HCT116 (cell line): ENCODE data around the gene LACTB. TPM values are rescaled to one million over a fixed set of nuclear protein-coding genes. Genes with fewer than 3 reads are reported as not detected.

ENCODE experiments used
- ATAC-seq: fragments of 200-7000 bp; cut with Tn5 transposase; 2 replicates; pipeline ENCODE4 v1.9.1; 2020; ENCODE audit warnings: mild to moderate bottlenecking, moderate library complexity
- BruUV-seq: library from RNA; stranded (reverse); fragments of 400-500 nt; replicated peaks from 2 replicates; lab custom pipeline; 2021; lab: Mats Ljungman, UMichigan
- CTCF ChIA-PET: fragments of 300-600 bp; sonication (Branson Sonifier 250); formaldehyde crosslinking; loops from one replicate; lab custom pipeline; 2021; ENCODE audit warnings: antibody characterized with exemption; lab: Charles Lee
- POLR2A ChIA-PET: fragments of 300-600, 350-600 bp; sonication (Branson Sonifier 250); formaldehyde crosslinking; loops from one replicate; lab custom pipeline; 2021; ENCODE audit warnings: antibody characterized with exemption; lab: Charles Lee
- RAD21 ChIA-PET, 2 experiments: fragments of 300-600 bp; sonication (Branson Sonifier 250); formaldehyde crosslinking; loops; one replicate each; lab custom pipeline; 2023; ENCODE audit warnings: low total read pairs in 2 of 2; ENCODE audit not compliant: uncharacterized antibody in 2 of 2, unreplicated experiment in 2 of 2, low non-redundant PET in 1 of 2; lab: Charles Lee
- DNase-seq: peaks from one replicate; pipeline ENCODE4 v3.0.0-alpha.2; 2010; ENCODE audit warnings: low read depth, low spot score
- H2AFZ ChIP-seq: fragments of 200-600 bp; shearing (Covaris generic), sonication (generic); 2 replicates; pipeline ENCODE4 v1.6.1; 2017; ENCODE audit warnings: low read depth, mixed run types, mixed read lengths, antibody characterized with exemption, low read length; ENCODE audit not compliant: poor library complexity, severe bottlenecking
- H3K27ac ChIP-seq: 2 replicates; pipeline ENCODE4 v1.5.1; 2012; ENCODE audit warnings: low read depth, low read length
- H3K27me3 ChIP-seq: fragments of 200-600 bp; sonication (generic); 2 replicates; pipeline ENCODE4 v1.6.1; 2016; ENCODE audit warnings: mixed run types, low read length, mixed read lengths; ENCODE audit not compliant: insufficient read depth
- H3K36me3 ChIP-seq, 2 experiments: fragments of 200-500 bp in 1 of 2; fragments of 200-600 bp in 1 of 2; sonication (Bioruptor generic) in 1 of 2; sonication (generic) in 1 of 2; 2 replicates each; pipeline versions ENCODE4 v1.5.1 to v1.6.1; 2014 to 2016; ENCODE audit warnings: low read length in 2 of 2, inconsistent platforms in 1 of 2, mixed read lengths in 1 of 2, mixed run types in 1 of 2; ENCODE audit not compliant: insufficient read depth in 2 of 2, control insufficient read depth in 1 of 2
- H3K4me1 ChIP-seq, 2 experiments: fragments of 200-600 bp in 1 of 2; sonication (generic) in 1 of 2; 2 replicates each; pipeline versions ENCODE4 v1.5.1 to v1.6.1; 2012 to 2017; ENCODE audit warnings: low read length in 2 of 2, inconsistent platforms in 1 of 2, mild to moderate bottlenecking in 1 of 2, mixed read lengths in 1 of 2, mixed run types in 1 of 2, moderate library complexity in 1 of 2; ENCODE audit not compliant: insufficient read depth in 2 of 2, control insufficient read depth in 1 of 2
- H3K4me2 ChIP-seq: fragments of 200-600 bp; sonication (generic); 2 replicates; pipeline ENCODE4 v1.6.1; 2017; ENCODE audit warnings: mixed run types, low read length, mixed read lengths
- H3K4me3 ChIP-seq, 2 experiments: fragments of 200-600 bp in 1 of 2; sonication (generic) in 1 of 2; replicated peaks in 1 of 2; 2 replicates each; pipeline ENCODE4 v1.5.1; 2011 to 2016; ENCODE audit warnings: low read length in 2 of 2, control low read depth in 1 of 2, low read depth in 1 of 2, mild to moderate bottlenecking in 1 of 2, mixed read lengths in 1 of 2, mixed run types in 1 of 2
- H3K79me2 ChIP-seq: fragments of 200-600 bp; sonication (generic); 2 replicates; pipeline ENCODE4 v1.6.1; 2017; ENCODE audit warnings: mild to moderate bottlenecking, mixed run types, low read length, moderate library complexity, mixed read lengths; ENCODE audit not compliant: insufficient read depth
- H3K9ac ChIP-seq: fragments of 200-600 bp; sonication (generic); 2 replicates; pipeline ENCODE4 v1.6.1; 2016; ENCODE audit warnings: low read length, mixed read lengths
- H3K9me2 ChIP-seq: fragments of 200-600 bp; sonication (generic), shearing (Covaris generic); 2 replicates; pipeline ENCODE4 v1.6.1; 2017; ENCODE audit warnings: mixed run types, mild to moderate bottlenecking, moderate library complexity; ENCODE audit not compliant: insufficient read depth
- H3K9me3 ChIP-seq, 2 experiments: fragments of 200-500 bp in 1 of 2; fragments of 200-600 bp in 1 of 2; sonication (Bioruptor generic) in 1 of 2; sonication (generic) in 1 of 2; 2 replicates each; pipeline ENCODE4 v1.6.1; 2014 to 2017; ENCODE audit warnings: low read length in 2 of 2, mixed read lengths in 2 of 2, inconsistent platforms in 1 of 2, low read depth in 1 of 2, mild to moderate bottlenecking in 1 of 2, mixed run types in 1 of 2, moderate library complexity in 1 of 2; ENCODE audit not compliant: control insufficient read depth in 1 of 2, insufficient read depth in 1 of 2
- H4K20me1 ChIP-seq: fragments of 200-600 bp; sonication (generic), shearing (Covaris generic); 2 replicates; pipeline ENCODE4 v1.6.1; 2017; ENCODE audit warnings: mixed run types, mild to moderate bottlenecking, moderate library complexity; ENCODE audit not compliant: insufficient read depth
- CBX3 ChIP-seq: IDR thresholded peaks from 2 replicates; pipeline ENCODE4 v1.6.1; 2012; ENCODE audit warnings: low read depth
- CEBPB ChIP-seq: IDR thresholded peaks from 2 replicates; pipeline ENCODE4 v1.6.1; 2012; ENCODE audit warnings: low read depth
- CTCF ChIP-seq, 3 experiments: fragments of 200-600 bp in 1 of 3; sonication (generic) in 1 of 3; IDR thresholded peaks in 2 of 3; conservative IDR thresholded peaks in 1 of 3; 2 replicates each; pipeline ENCODE4 v1.5.1; 2012 to 2017; ENCODE audit warnings: low read depth in 2 of 3, low read length in 2 of 3, antibody characterized with exemption in 1 of 3, borderline replicate concordance in 1 of 3, control low read depth in 1 of 3, mild to moderate bottlenecking in 1 of 3, mixed read lengths in 1 of 3, mixed run types in 1 of 3, moderate library complexity in 1 of 3; ENCODE audit not compliant: insufficient read depth in 1 of 3
- EGR1 ChIP-seq: IDR thresholded peaks from 2 replicates; pipeline ENCODE4 v1.6.1; 2012; ENCODE audit warnings: low read depth
- ELF1 ChIP-seq: IDR thresholded peaks from 2 replicates; pipeline ENCODE4 v1.6.1; 2012; ENCODE audit warnings: low read depth, borderline replicate concordance
- EZH2 ChIP-seq: fragments of 200-600 bp; sonication (generic); IDR thresholded peaks from 2 replicates; pipeline ENCODE4 v1.6.1; 2017; ENCODE audit warnings: antibody characterized with exemption, mixed run types
- FOSL1 ChIP-seq: IDR thresholded peaks from 2 replicates; pipeline ENCODE4 v1.6.1; 2012; ENCODE audit warnings: low read depth
- JUND ChIP-seq: IDR thresholded peaks from 2 replicates; pipeline ENCODE4 v1.6.1; 2012
- MAX ChIP-seq: IDR thresholded peaks from 2 replicates; pipeline ENCODE4 v1.6.1; 2012
- POLR2A ChIP-seq: IDR thresholded peaks from 2 replicates; pipeline ENCODE4 v1.7.0; 2011; ENCODE audit warnings: borderline replicate concordance; ENCODE audit not compliant: insufficient read depth, insufficient read length; ENCODE audit errors: extremely low read depth
- POLR2AphosphoS5 ChIP-seq: IDR thresholded peaks from 2 replicates; pipeline ENCODE4 v1.6.1; 2011; ENCODE audit warnings: mild to moderate bottlenecking, low read depth, low read length, moderate library complexity
- TCF7L2 ChIP-seq: IDR thresholded peaks from 2 replicates; pipeline ENCODE4 v1.7.0; 2011; ENCODE audit warnings: borderline replicate concordance, inconsistent platforms; ENCODE audit not compliant: insufficient read depth, insufficient read length; ENCODE audit errors: extremely low read depth
- YY1 ChIP-seq: IDR thresholded peaks from 2 replicates; pipeline ENCODE4 v1.6.1; 2011; ENCODE audit warnings: low read length, low read depth, moderate library complexity, mild to moderate bottlenecking; ENCODE audit not compliant: insufficient replicate concordance; ENCODE audit errors: extremely low read depth
- ZBTB33 ChIP-seq: IDR thresholded peaks from 2 replicates; pipeline ENCODE4 v1.6.1; 2011; ENCODE audit warnings: mild to moderate bottlenecking, low read length, moderate library complexity; ENCODE audit not compliant: insufficient replicate concordance; ENCODE audit errors: extremely low read depth
- ZFX ChIP-seq: fragments of 450-650 bp; IDR thresholded peaks from 2 replicates; pipeline ENCODE4 v1.6.1; 2017
- ZNF274 ChIP-seq: fragments of 200-500 bp; sonication (Bioruptor generic); IDR thresholded peaks from 2 replicates; pipeline ENCODE4 v1.6.1; 2014; ENCODE audit warnings: mild to moderate bottlenecking, low read depth, low read length, inconsistent platforms
- intact Hi-C: fragments of 100-400 bp; cut with micrococcal nuclease; formaldehyde crosslinking; loops from 2 replicates; pipeline ENCODE4 v1.10.0; 2022
- total RNA-seq: library from RNA; stranded (reverse); gene quantifications from one replicate; pipeline ENCODE4 v1.2.1, GENCODE V29; 2021; ENCODE audit not compliant: unreplicated experiment

Gene LACTB
- total RNA-seq, 1 experiment from 2014 or later: 7.6 TPM

- TF ChIP-seq ZBTB33 (no peak), YY1 (no peak), MAX (no peak), POLR2AphosphoS5 (no peak), CEBPB (no peak), FOSL1 (no peak), CBX3 (no peak)
- TF ChIP-seq, all 23 proteins: peak for 0
These were observed 2.8 kb downstream of the LACTB start (continued) for GRCh38 chr15:63124506-63124905.

GRCh38 chr15:63126726-63127125 lies 5.1 kb downstream of the LACTB start:
- peaks cover 0 to 6% of the 10 kb centered on the region in 2 experiments; a peak in 2 of 4 replicates for H3K4me1 ChIP-seq
- no peak overlapping the region for H3K4me3 ChIP-seq
- no peak for ATAC-seq
- H3K36me3 ChIP-seq: peaks cover 3% of the 10 kb centered on the region in 2 experiments; a peak in 2 of 4 replicates
- no peaks in the 10 kb centered on the region for H4K20me1 ChIP-seq
- no peak for DNase-seq
- ChIA-PET POLR2A (no interaction called here), CTCF (no interaction called here), RAD21 (no interaction called here)
- no peak overlapping the region for H3K9ac ChIP-seq
- no peak overlapping the region for H2AFZ ChIP-seq
- H3K4me2 ChIP-seq: no peak overlapping the region
- TF ChIP-seq CEBPB (no peak), ZFX (no peak), ZNF274 (no peak), EGR1 (no peak), FOSL1 (no peak), CBX3 (no peak), EZH2 (no peak), POLR2AphosphoS5 (no peak), ELF1 (no peak), POLR2A (no peak), CTCF (IDR thresholded peaks at IDR 0.05 in 2 of 3, conservative IDR thresholded peaks at IDR 0.05 in 1 of 3; ENCODE audit: borderline replicate concordance in 1 of 3, insufficient read depth in 1 of 3, low read depth in 2 of 3, low read length in 2 of 3) (no peak), MAX (no peak), TCF7L2 (no peak), ZBTB33 (no peak), JUND (no peak)
- H3K79me2 ChIP-seq: no peaks in the 10 kb centered on the region
- intact Hi-C loops: no loop called here
- H3K27ac ChIP-seq: no peak overlapping the region
- no TSS peak for BruUV-seq
- no peaks in the 10 kb centered on the region for H3K9me3 ChIP-seq
- no peaks in the 10 kb centered on the region for H3K27me3 ChIP-seq
- no peaks in the 10 kb centered on the region for H3K9me2 ChIP-seq
